NCI-H2081 treated with DMSO at 0.1 percent for 48 hours (cell line): ENCODE measurements around the gene PADI4.

Experiments used
- DNase-seq: peaks from one replicate; lab custom pipeline; 2025; lab: John Stamatoyannopoulos, UW

PADI4 gene

GRCh38 chr1:17350928-17351446 is 43.0 kb downstream of the PADI4 start:
- DNase-seq: no peak

GRCh38 chr1:17351598-17352324 is 43.8 kb downstream of the PADI4 start:
- no peak for DNase-seq

DNA sequence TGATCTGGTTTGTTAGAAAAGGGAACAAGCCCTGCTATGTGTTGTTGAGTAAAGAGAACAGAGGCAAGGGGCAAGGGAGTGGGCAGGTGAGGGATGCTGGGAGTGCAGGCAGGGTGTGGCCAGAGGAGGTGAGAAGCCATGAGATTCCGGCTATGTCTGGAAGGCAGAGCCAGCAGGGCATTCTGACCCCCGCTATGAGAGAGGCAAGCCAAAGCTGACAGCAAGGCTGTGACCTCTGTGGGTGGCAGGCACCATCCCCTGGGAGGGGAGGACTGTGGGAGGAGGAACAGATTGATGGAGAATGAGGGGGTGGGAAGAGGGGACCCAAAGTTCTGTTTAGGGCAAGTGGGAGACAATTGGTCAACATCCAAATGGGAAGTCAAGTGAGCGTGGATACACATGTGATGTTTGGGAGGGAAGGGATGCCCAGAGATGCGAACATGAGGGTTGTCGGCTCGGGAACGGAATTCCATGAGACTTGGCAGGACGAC is 44.5 kb downstream of the PADI4 start:
- no peak for DNase-seq

GRCh38 chr1:17355898-17356297 is 47.9 kb downstream of the PADI4 start:
- DNase-seq: no peak

GRCh38 chr1:17356387-17357026 is 48.5 kb downstream of the PADI4 start:
- DNase-seq: no peak

- no peak for DNase-seq
Measured at GRCh38 chr1:17358557-17358956, 50.6 kb downstream of the PADI4 start.

DNA sequence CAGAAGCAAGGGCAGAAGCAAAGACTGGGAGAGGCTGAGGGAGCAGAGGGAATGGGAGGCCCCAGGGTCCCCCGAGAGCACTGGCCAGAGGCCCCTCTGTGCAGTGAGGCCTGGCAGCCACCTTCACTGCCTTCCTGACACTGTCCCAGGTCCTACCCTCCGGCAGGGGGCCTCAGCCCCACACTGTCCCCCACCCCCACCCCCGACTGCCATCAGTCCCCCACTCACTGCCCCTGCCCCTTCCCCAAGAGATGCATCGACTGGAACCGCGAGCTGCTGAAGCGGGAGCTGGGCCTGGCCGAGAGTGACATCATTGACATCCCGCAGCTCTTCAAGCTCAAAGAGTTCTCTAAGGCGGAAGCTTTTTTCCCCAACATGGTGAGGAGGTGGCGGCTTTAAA is 51.0 kb downstream of the PADI4 start:
- no peak for DNase-seq

DNA sequence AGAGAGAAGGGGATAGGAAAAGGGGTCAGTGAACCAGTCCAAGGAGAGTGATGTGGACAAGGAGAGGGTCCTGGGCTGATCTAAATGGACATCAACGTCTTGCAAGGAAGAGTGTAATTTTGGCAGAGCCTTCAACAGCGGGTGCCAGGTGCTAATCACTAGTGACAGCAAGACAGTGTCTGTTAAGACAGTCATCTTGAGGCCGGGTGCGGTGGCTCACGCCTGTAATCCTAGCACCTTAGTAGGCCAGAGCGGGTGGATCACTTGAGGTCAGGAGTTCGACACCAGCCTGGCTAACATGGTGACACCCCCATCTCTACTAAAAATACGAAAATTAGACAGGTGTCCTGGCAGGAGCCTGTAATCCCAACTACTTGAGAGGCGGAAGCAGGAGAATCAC is 51.8 kb downstream of the PADI4 start:
- DNase-seq: no peak

DNA sequence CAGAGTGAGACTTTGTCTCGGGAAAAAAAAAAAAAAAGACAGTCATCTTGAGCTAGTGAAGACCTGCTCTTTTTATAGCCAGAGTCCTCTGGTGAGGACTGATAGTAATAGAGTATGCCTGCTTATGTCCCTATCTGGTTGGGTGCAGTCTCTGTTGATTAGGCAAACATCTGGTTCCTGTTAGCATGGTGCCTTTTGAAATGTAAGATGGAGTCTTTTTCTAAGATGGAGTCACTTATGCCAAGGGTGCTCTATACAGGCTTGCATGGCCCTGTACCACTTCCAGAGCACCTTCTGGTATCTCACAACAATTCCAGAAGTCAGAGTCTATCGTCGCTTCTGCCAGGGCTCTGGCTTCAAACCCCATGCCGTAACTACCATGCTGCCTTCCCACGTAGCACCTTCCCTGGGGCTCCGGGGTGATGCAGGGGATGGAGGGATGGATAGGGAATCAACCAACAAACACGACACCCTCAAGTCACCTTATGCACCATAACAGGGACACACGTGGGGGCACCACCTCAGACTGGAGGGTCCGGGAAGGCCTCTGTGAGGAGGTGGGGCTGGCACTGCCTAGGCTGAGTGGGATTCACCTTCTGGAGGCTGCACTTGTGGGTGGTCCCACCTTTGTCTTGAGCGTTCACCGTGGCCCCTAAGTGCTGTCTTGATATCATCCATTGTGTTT is 52.4 kb downstream of the PADI4 start:
- DNase-seq: no peak

- DNase-seq: no peak
Measured at GRCh38 chr1:17361687-17362086, 53.7 kb downstream of the PADI4 start.

GRCh38 chr1:17363351-17363750 is 55.4 kb downstream of the PADI4 start:
- no peak for DNase-seq

- no peak for DNase-seq
Measured at GRCh38 chr1:17363771-17364170, 55.8 kb downstream of the PADI4 start.

DNA sequence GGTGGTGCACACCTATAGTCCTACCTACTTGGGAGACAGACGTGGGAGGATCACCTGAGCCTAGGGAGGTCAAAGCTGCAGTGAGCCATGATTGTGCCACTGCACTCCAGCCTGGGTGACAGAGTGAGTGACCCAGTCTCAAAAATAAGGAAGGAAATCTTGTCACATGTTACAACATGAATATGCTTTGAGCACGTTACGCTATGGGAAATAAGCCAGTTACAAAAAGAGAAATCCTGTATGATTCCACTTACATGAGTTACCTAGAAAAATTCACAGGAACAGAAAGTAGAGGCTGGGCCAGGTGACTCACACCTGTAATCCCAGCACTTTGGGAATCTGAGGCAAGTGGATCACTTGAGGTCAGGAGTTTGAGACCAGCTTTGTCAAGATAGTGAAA is 57.3 kb downstream of the PADI4 start:
- no peak for DNase-seq

- DNase-seq: no peak
Measured at GRCh38 chr1:17369466-17369865, 61.5 kb downstream of the PADI4 start.

DNA sequence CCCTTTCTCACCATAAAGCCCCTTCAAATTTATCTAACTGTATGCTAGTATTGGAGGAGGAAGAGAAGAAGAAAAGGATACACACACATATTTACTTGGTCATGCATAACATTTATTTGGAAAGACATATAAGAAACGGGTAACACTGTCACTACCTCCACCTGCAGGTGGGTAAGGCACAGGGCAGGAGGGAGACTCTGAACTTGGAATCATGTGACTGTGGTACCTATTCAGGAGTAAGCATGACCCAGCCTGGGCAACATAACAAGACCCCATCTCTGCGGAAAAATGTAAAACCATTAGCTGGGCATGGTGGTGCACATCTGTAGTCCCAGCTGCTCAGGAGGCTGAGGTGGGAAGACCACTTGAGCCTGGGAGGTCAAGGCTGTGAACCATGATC is 62.6 kb downstream of the PADI4 start:
- DNase-seq: no peak

- DNase-seq: no peak
Measured at GRCh38 chr1:17371896-17372295, 63.9 kb downstream of the PADI4 start, which contains the start of gene PADI6. Gene PADI6, plus strand, starts transcription at chr1:17372196. Its CDS starts 50 bp downstream, at chr1:17372246.

DNA sequence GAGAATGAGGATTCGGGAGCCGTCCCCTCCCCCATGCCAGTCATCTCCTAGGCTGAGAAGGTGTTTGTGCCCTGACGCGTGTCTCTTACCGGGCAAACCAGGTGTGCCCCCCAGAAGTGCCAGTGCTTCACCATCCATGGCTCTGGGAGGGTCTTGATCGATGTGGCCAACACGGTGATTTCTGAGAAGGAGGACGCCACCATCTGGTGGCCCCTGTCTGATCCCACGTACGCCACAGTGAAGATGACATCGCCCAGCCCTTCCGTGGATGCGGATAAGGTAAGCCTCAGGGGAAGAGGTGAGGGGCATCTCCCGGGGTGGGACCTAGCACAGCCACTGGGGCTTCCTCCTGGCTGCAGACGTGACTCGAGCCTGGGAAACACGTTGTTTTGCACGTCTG is 65.0 kb downstream of the PADI4 start:
- no peak for DNase-seq

DNA sequence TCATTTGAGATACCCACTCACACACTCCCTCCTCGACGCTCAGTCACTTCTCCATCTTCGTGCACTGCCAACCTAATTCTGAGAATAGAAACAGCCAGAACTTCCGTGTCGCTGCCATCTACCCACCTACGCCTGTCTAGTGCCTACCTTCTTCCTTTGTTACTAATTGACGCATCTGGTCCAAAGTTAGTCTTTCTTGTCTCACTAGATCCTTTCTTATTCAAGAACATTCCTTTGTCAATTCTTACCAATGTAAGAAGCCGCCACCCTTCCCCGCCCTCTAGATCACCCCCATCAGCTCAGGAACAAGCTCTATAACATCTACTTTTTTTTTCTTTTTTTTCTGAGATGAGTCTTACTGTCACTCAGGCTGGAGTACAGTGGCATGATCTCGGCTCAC is 67.7 kb downstream of the PADI4 start:
- DNase-seq: no peak

DNA sequence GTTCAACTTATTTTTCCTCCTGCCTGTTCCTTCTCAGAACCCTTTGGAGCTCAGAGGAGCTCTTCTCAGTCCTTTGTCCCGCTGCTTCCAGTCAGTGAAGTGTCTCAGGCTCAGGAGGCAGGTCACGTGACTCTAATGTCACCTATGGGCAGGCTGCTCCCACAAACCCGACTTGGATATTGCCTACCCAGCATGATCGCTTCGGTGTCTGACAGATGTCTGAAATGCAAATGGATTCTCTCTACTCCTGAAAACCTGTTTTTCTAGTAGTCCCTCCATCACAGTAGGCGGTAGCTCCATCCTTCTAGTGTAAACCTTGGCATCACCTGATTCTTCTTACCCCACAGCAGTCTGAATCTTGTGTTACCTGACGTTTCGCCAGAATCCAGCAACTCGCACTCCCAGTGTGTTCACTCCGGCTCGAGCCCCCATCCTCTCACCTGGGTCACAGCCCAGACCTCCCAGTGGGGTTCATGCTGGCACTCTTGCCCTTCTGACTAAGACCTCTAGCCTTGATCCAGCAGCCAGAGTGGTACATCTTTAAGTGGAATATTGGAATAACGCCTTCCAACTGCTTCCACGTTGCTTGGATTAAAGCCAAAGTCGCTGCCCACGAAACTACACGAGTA is 69.4 kb downstream of the PADI4 start:
- no peak for DNase-seq

GRCh38 chr1:17381161-17381560 is 73.2 kb downstream of the PADI4 start:
- no peak for DNase-seq

DNA sequence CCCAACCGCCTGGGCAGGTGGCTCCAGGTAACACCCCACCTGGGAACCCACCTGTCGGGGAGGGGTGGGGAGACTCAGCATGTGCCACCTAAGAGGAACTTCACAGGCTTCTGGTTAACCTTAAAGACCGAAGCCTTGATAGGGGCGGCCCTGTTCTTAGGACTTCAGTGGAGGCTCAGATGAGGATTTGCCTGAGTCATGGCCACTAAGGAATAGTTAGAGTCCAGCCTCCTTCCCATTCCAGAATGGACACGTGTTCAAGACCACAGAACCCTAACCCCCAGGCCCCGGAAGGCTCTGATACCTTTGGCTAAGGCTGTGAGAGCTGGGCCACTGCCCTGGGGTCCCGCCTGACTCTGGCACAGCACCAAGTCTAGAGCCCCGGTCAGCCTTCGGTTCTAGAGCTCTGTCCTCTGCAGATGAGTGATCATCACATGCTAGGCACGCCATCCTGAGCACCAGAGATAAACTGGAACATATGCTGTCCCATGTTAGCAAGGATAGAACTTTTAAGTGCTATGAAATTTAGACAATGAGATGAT is 84.3 kb downstream of the PADI4 start:
- no peak for DNase-seq

- no peak for DNase-seq
Measured at GRCh38 chr1:17393230-17393629, 85.2 kb downstream of the PADI4 start.
